GM19397 (cell line): ENCODE measurements around the gene WASL.

Experiments used
- ATAC-seq: cut with Tn5 transposase; IDR thresholded peaks from one replicate; pipeline ENCODE4 v1.9.1; 2021; ENCODE audit warnings: mild to moderate bottlenecking, moderate library complexity; ENCODE audit not compliant: unreplicated experiment

WASL gene

DNA sequence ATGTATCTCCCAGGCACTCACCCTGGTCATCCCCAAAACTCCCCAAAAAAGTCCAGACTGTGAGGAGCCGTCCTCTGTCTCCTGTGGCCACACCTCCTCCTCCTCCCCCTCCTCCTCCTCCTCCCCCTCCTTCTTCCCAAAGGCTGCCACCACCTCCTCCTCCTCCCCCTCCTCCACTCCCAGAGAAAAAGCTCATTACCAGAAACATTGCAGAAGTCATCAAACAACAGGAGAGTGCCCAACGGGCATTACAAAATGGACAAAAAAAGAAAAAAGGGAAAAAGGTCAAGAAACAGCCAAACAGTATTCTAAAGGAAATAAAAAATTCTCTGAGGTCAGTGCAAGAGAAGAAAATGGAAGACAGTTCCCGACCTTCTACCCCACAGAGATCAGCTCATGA, 86.0 kb downstream of the WASL start:
- ATAC-seq = no peak

DNA sequence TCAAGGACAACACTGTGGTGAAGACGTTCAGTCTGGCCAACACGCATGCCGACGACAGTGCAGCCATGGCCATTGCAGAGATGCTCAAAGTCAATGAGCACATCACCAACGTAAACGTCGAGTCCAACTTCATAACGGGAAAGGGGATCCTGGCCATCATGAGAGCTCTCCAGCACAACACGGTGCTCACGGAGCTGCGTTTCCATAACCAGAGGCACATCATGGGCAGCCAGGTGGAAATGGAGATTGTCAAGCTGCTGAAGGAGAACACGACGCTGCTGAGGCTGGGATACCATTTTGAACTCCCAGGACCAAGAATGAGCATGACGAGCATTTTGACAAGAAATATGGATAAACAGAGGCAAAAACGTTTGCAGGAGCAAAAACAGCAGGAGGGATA, 86.5 kb downstream of the WASL start:
- ATAC-seq = no peak

GRCh38 chr7:123661765-123662164, 87.0 kb downstream of the WASL start:
- no peak for ATAC-seq

DNA sequence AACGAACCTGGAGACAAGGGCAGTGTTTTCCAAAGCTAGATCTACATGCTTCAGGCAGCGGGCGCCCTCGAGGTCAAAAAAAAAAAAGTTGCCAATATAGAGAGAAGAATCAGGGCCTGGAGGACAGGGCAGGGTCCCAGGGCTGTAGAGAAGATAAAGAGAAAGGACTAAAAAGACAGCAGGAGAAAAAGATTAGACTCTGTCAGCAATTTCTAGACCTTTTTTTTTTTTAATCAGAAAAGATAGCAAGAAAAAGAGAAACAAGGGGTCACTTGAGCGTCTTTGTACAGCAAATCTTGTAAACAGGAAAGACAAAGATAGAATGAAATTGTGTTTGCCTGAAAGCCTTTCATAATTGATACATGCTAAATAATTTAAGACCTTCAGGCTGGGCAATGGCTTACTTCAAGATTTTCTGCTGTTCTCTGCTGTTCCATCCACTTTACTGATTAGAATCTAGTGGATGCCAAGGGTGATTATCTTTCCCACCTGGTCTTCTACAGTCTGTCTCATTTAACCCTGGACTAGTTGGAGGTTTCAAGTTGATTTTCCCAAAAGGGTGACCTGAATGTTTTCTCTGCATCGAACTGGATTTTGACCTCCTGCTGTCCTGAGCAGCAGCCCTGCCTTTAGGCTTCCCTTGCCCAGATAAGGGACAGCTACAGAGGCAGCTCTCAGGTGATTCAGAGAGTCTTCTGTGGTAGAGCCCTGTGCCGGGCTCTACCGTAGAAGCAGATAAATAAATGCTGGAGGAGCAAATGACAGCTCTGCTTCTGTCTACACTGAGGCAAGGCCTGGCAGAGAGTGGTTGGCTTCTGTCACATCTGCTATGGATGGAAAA, 88.1 kb downstream of the WASL start:
- no peak for ATAC-seq

GRCh38 chr7:123658023-123658422, 90.8 kb downstream of the WASL start:
- no peak for ATAC-seq

- no peak for ATAC-seq
Measured at GRCh38 chr7:123657304-123657685, 91.5 kb downstream of the WASL start.

GRCh38 chr7:123656544-123657303, 92.1 kb downstream of the WASL start:
- ATAC-seq = no peak

GRCh38 chr7:123655614-123656013, 93.2 kb downstream of the WASL start, which contains the start of gene LMOD2:
LMOD2 (plus strand) TSS chr7:123655866; CDS start chr7:123655964, 98 bp downstream.
- no peak for ATAC-seq

GRCh38 chr7:123653162-123653561, 95.6 kb downstream of the WASL start:
- no peak for ATAC-seq

DNA sequence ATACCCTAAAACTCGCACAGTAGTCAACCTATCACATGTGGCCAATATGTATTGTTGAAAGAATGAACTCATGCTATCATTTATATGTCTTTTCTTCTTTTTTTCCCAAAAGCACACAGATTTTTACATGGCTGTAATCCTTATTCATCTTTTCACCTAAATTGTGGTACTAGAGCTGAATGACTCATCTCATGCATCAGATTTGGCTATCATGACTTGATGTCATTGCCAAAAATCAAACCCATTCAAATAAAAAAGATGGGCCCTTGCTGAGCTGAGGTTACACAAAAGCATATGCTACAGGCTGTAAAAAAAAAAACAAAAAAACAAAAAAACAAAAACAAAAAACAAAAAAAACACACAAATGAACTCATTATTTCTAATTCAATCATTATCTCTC, 96.4 kb downstream of the WASL start:
- no peak for ATAC-seq

DNA sequence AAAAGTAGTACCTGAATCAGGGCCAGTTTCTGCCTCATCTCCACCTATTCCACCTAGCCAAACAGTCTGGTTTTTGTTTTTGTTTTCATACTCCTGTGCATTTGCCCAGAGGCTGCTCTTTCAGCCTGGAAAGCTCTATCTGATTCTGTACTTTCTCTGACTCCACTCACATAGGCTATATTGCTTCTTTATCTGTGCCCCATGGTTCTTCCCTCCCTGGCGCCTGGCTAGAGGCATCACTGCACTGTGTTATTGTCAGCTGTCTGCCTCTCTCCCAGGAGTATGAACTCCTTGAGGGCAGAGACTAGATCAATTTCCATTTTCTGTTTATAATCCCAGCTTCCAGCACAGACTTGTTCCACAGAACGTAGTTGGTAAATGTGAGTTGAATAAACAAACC, 98.2 kb downstream of the WASL start:
- no peak for ATAC-seq

DNA sequence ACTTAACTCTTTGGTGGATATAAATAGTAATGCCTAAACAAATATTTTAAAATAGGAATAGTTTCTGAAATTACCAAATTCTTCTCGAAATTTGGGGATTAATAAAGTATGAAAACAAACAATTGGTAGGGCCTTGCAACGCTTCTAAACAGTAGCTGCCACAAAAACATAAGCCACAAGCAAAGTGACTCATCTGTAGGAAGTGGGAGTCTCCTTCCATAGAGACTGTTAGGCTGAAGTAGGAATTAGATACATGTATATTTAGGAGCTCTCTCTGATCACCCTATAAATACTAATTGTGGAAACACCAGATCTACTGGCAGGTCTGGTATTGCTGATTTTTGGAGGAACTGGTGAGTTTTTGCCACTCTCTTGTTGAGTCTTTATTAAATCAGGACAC, 98.8 kb downstream of the WASL start:
- ATAC-seq = no peak

DNA sequence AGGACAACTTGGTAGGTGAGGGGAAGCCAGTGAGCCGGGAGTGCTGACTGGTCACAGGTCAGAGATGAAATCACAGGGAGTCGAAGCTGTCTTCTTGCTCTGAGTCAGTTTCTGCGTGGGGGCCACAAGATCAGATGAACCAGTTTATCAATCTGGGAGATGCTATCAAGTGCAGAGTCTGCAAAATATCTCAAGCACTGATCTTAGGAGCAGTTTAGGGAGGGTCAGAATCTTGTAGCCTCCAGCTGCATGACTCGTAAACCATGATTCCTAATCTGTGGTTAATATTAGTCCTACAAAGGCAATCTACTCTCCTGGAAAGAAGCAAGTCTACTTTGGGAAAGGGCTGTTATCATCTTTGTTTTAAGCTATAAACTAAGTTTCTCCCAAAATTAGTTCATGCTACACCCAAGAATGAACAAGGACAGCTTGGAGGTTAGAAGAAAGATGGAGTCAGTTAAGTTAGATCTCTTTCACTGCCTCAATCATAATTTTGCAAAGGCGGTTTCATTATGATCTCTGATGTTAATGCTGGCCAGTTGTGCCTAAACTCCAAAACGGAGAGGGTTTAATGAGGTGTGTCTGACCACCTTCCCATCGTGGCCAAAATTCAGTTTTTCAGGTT, 101.6 kb downstream of the WASL start:
- ATAC-seq = no peak

- ATAC-seq = no peak
Measured at GRCh38 chr7:123645516-123645915, 103.3 kb downstream of the WASL start.

GRCh38 chr7:123643495-123644441, 105.0 kb downstream of the WASL start:
- no peak for ATAC-seq

GRCh38 chr7:123641901-123642300, 106.9 kb downstream of the WASL start:
- ATAC-seq = no peak

GRCh38 chr7:123640583-123640982, 108.2 kb downstream of the WASL start:
- no peak for ATAC-seq

GRCh38 chr7:123639631-123640030, 109.2 kb downstream of the WASL start:
- ATAC-seq = no peak

GRCh38 chr7:123637878-123638277, 110.9 kb downstream of the WASL start:
- ATAC-seq = no peak

DNA sequence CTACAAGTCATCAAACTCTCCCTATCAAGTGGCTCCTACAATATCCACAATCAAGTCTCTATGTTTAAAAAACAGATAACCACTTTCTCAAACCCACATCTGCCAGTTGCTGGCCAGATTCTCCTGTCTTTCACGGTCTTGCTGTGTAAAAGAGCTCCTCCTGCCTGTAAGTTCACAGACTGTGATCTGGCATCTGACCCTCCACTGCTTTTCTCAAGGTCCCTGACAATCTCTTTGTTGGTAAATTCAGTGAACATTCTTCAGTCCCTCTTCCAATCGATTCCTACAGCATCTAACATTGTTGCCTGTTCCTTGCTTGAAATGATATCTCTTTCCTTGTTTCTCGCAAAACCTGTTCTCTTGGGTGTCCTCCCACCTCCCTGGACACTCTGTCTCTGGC, 111.6 kb downstream of the WASL start:
- no peak for ATAC-seq
